Measurements from ENCODE around the gene FOXP3. TPM values are rescaled to one million over a fixed set of nuclear protein-coding genes. Genes with fewer than 3 reads are reported as not detected.

FOXP3 gene
- total RNA-seq, 4 donors from 2014 or later, result 0.26 to 1.0 (median 0.62) TPM; not detected in 1

DNA sequence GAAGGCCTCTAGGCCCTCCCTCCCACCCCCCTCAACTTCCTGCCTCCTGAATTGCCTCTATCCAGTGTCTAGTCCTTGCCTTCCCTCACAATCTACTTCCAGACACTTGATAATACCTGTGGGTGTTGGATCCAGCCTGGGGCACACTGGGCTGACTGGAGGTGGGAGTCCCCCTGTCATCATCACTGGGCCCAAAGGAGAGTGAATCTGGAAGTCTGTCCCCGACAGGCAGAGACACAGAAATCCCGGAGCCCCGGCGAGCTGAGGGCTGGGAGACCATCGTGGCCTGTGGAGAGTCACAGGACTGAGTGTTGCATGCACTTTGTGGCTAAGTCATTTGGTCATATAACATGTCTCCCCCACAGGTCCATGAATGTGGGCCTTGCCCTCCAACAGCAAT is 56.1 kb downstream of the FOXP3 start:
- Histone ChIP-seq H3K4me1 (no peaks in the 10 kb centered on the region), H3K9me3 (no peaks in the 10 kb centered on the region), H3K27ac (no peak overlapping the region), H3K36me3 (no peaks in the 10 kb centered on the region), H3K27me3 (peaks cover 4% of the 10 kb centered on the region), H3K4me3 (no peak overlapping the region)
- TF ChIP-seq, protein P1, sequence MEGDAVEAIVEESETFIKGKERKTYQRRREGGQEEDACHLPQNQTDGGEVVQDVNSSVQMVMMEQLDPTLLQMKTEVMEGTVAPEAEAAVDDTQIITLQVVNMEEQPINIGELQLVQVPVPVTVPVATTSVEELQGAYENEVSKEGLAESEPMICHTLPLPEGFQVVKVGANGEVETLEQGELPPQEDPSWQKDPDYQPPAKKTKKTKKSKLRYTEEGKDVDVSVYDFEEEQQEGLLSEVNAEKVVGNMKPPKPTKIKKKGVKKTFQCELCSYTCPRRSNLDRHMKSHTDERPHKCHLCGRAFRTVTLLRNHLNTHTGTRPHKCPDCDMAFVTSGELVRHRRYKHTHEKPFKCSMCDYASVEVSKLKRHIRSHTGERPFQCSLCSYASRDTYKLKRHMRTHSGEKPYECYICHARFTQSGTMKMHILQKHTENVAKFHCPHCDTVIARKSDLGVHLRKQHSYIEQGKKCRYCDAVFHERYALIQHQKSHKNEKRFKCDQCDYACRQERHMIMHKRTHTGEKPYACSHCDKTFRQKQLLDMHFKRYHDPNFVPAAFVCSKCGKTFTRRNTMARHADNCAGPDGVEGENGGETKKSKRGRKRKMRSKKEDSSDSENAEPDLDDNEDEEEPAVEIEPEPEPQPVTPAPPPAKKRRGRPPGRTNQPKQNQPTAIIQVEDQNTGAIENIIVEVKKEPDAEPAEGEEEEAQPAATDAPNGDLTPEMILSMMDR (IDR thresholded peaks at IDR 0.05), result no peak
- no peak for TF ChIP-seq POLR2AphosphoS5 (IDR thresholded peaks at IDR 0.05)
- no peak for TF ChIP-seq EP300 (IDR thresholded peaks at IDR 0.05)
- no peak for TF ChIP-seq POLR2A (IDR thresholded peaks at IDR 0.05)
- no peak for DNase-seq (ENCODE audit: low spot score in 2 of 2)
- 91% methylated on average over 5 of the region's 5 CpGs for WGBS

DNA sequence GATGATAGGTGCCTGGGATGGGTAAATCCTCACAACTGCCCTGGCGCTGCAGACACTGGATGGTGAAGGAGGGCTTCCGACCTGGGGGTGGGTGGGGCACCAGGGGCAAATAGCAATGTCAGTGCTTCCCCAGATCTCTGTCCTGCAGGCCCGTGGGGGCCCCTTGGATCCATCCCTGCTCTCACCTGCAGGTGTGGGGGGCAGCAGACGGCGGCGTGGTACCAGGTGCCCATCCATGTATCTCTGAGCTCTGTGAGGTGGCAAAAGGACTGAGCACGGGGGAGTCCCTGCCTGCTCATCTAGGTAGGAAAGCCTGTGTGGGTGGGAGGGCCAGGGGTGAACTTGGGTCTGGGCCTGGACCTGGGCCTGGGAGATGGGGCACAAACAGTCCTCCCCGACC is 58.0 kb downstream of the FOXP3 start:
- WGBS, result 66% methylated on average over 8 of the region's 8 CpGs
- Histone ChIP-seq H3K27me3 (peaks cover 4% of the 10 kb centered on the region), H3K9me3 (no peaks in the 10 kb centered on the region), H3K36me3 (no peaks in the 10 kb centered on the region), H3K27ac (no peak overlapping the region), H3K4me1 (no peaks in the 10 kb centered on the region), H3K4me3 (no peak overlapping the region)
- TF ChIP-seq, protein P1 (IDR thresholded peaks at IDR 0.05), result no peak
- TF ChIP-seq POLR2A (IDR thresholded peaks at IDR 0.05) (no peak), EP300 (IDR thresholded peaks at IDR 0.05) (no peak), POLR2AphosphoS5 (IDR thresholded peaks at IDR 0.05) (no peak)
- DNase-seq (ENCODE audit: low spot score in 2 of 2), result no peak

DNA sequence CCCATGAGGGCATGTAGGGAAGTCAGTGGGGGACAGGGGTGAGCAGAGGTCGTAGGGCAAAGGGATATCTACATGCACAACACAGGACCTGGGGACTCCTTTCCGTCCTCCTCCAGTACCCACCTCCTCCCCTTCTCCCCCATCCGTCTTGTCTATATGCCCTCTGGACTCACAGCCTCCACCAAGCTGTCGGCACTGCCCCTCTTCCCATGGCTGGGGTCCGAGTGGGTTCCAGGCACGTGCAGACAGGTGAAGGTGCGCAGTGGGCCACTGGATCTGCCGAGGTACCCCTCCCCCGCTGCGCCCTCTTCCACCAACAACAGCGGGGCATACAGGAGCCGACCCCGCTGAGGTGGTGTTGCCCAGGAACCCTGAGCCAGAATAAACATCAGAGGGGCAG is 59.1 kb downstream of the FOXP3 start:
- Histone ChIP-seq H3K4me3 (no peak overlapping the region), H3K27ac (no peak overlapping the region), H3K9me3 (no peaks in the 10 kb centered on the region), H3K27me3 (peaks cover 4% of the 10 kb centered on the region), H3K4me1 (no peaks in the 10 kb centered on the region), H3K36me3 (no peaks in the 10 kb centered on the region)
- no peak for TF ChIP-seq POLR2AphosphoS5 (IDR thresholded peaks at IDR 0.05)
- TF ChIP-seq POLR2A (IDR thresholded peaks at IDR 0.05), result no peak
- no peak for TF ChIP-seq EP300 (IDR thresholded peaks at IDR 0.05)
- TF ChIP-seq, protein P1 (IDR thresholded peaks at IDR 0.05), result no peak
- DNase-seq (ENCODE audit: low spot score in 2 of 2), result no peak
- WGBS, result 75% methylated on average over 10 of the region's 13 CpGs

DNA sequence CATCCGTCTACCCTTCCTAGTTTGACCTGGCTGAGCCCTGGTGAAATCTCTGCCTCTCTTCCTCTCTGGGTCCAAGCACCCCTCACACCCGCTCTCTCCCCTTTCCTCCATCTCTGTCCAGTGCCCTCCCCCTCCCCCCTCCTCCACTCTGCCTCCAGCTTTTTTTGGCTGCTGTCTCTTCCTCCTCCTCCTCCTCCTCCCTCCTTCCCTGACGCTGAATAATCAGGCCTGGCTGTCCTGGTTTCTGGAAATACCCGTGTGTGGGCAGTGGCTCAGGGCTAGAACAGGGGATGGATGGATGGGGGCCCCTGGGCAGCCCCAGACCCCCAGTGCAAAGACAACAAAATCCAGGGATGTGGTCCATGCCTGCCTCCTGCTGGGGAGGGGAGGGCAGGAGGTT is 59.8 kb downstream of the FOXP3 start:
- no peak overlapping the region for H3K4me3 ChIP-seq
- WGBS, result 54% methylated on average over 4 of the region's 4 CpGs

DNA sequence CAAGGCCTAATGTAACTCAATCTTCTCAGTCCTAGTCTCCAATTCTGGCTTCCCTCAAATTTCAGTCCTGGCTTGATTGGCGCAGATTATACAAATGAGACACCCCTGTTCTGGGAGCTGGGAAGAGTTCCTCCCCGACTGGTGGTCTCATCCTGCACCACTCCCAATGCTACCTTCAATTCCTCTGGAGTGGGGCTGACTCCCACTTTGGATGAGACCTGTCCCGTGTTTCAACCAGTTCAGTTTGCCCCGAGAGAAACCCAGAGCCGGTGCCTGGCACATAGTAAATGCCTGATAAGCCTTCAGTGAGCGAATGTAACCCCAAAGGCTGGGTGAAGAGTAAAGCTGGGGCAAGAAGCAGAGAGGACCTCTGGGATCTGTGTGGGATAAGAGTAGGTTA is 60.5 kb downstream of the FOXP3 start:
- H3K27me3 ChIP-seq, result no peaks in the 10 kb centered on the region
- H3K36me3 ChIP-seq, result no peaks in the 10 kb centered on the region
- no peaks in the 10 kb centered on the region for H3K9me3 ChIP-seq
- H3K27ac ChIP-seq, result no peak overlapping the region
- no peak overlapping the region for H3K4me3 ChIP-seq
- peaks cover 7% of the 10 kb centered on the region for H3K4me1 ChIP-seq
- 85% methylated on average over 6 of the region's 6 CpGs for WGBS
- TF ChIP-seq POLR2A (IDR thresholded peaks at IDR 0.05) (no peak), POLR2AphosphoS5 (IDR thresholded peaks at IDR 0.05) (no peak), EP300 (IDR thresholded peaks at IDR 0.05) (no peak)
- TF ChIP-seq, protein P1 (IDR thresholded peaks at IDR 0.05), result no peak
- DNase-seq (ENCODE audit: low spot score in 2 of 2), result no peak

More for the DNA sequence above, 59.8 kb downstream of the FOXP3 start:
- no peaks in the 10 kb centered on the region for H3K9me3 ChIP-seq
- no peaks in the 10 kb centered on the region for H3K36me3 ChIP-seq
- TF ChIP-seq POLR2A (IDR thresholded peaks at IDR 0.05) (no peak), EP300 (IDR thresholded peaks at IDR 0.05) (no peak), POLR2AphosphoS5 (IDR thresholded peaks at IDR 0.05) (no peak)
- TF ChIP-seq, protein P1 (IDR thresholded peaks at IDR 0.05), result no peak
- peaks cover 3% of the 10 kb centered on the region for H3K4me1 ChIP-seq
- H3K27me3 ChIP-seq, result peaks cover 2% of the 10 kb centered on the region
- no peak overlapping the region for H3K27ac ChIP-seq
- no peak for DNase-seq (ENCODE audit: low spot score in 2 of 2)
